ENCODE measurements around the gene TRIM44.

Gene TRIM44

DNA sequence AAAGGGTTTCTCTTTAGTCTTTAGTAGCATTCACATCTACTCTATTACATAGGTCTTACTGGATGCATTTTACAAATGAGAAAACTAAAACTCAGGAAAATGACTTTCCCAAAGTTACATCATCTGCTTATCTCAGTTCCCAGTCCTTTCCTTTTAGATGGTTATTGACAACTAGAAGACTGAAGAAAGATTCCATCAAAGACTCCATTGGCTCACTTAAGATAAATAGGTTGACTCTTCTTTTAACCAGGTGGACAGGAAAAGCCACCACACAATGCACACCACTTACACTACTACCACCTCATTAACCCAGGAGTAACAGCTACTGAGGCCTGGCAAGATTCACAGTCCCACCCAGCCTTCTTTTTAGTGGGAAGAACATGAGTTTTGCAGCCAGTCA is 123.6 kb downstream of the TRIM44 start:
- Histone ChIP-seq H3K9me2 (ENCODE audit: low read depth, low read length) (no peaks in the 10 kb centered on the region), H3K27me3 (ENCODE audit: insufficient read depth, low read length) (no peaks in the 10 kb centered on the region), H3K4me1 (ENCODE audit: insufficient read depth, low read length, severe bottlenecking) (no peaks in the 10 kb centered on the region), H3K27ac (ENCODE audit: low read depth, low read length, poor library complexity, severe bottlenecking) (no peak overlapping the region), H3F3A (ENCODE audit: insufficient read depth, low read length) (no peaks in the 10 kb centered on the region), H3K36me3 (ENCODE audit: insufficient read depth, low read length) (no peaks in the 10 kb centered on the region), H3K9me3 (ENCODE audit: low read length) (no peaks in the 10 kb centered on the region), H3K4me3 (ENCODE audit: low read depth, low read length, poor library complexity, severe bottlenecking) (no peak overlapping the region), H3K9ac (ENCODE audit: low read length) (no peak overlapping the region), H2AFZ (ENCODE audit: low read length) (no peak overlapping the region), H4K20me1 (ENCODE audit: insufficient read depth, low read length) (no peaks in the 10 kb centered on the region), H3K4me2 (ENCODE audit: low read length) (no peak overlapping the region), H3K79me2 (ENCODE audit: insufficient read depth, low read length) (no peaks in the 10 kb centered on the region)
- TF ChIP-seq, protein P1, sequence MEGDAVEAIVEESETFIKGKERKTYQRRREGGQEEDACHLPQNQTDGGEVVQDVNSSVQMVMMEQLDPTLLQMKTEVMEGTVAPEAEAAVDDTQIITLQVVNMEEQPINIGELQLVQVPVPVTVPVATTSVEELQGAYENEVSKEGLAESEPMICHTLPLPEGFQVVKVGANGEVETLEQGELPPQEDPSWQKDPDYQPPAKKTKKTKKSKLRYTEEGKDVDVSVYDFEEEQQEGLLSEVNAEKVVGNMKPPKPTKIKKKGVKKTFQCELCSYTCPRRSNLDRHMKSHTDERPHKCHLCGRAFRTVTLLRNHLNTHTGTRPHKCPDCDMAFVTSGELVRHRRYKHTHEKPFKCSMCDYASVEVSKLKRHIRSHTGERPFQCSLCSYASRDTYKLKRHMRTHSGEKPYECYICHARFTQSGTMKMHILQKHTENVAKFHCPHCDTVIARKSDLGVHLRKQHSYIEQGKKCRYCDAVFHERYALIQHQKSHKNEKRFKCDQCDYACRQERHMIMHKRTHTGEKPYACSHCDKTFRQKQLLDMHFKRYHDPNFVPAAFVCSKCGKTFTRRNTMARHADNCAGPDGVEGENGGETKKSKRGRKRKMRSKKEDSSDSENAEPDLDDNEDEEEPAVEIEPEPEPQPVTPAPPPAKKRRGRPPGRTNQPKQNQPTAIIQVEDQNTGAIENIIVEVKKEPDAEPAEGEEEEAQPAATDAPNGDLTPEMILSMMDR (IDR thresholded peaks at IDR 0.05; ENCODE audit: low read length): no peak
- TF ChIP-seq EZH2 (IDR thresholded peaks at IDR 0.05; ENCODE audit: borderline replicate concordance, low read length): no peak

DNA sequence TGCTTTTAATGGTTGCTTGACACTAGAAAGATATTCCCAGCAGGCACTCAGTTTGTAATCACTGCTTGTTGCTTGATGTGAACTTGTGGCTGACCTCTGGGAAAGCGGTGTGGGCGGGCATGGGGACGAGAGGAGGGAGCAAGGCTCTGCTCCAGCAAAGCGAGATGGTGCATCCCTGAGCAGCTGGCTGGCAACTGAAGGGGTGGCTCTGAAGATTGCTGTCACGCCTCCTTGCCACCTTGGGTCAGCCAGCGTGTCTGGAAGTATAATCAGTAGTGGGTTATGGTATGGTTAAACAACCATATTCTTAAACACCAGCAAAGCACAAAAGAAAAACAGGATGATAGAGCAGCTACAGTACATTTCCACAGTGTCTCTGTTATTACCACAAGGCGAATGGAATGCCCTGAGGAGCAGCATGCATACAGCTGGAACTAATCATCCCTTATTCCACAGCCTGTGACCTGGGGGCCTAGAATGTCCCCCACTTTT is 124.5 kb downstream of the TRIM44 start:
- no peaks in the 10 kb centered on the region for H3K4me1 ChIP-seq (ENCODE audit: insufficient read depth, low read length, severe bottlenecking)
- no peaks in the 10 kb centered on the region for H3F3A ChIP-seq (ENCODE audit: insufficient read depth, low read length)
- H3K9me2 ChIP-seq (ENCODE audit: low read depth, low read length): no peaks in the 10 kb centered on the region
- H4K20me1 ChIP-seq (ENCODE audit: insufficient read depth, low read length): no peaks in the 10 kb centered on the region
- H3K27ac ChIP-seq (ENCODE audit: low read depth, low read length, poor library complexity, severe bottlenecking): no peak overlapping the region
- no peaks in the 10 kb centered on the region for H3K9me3 ChIP-seq (ENCODE audit: low read length)
- TF ChIP-seq, protein P1 (IDR thresholded peaks at IDR 0.05; ENCODE audit: low read length): no peak
- no peak for TF ChIP-seq EZH2 (IDR thresholded peaks at IDR 0.05; ENCODE audit: borderline replicate concordance, low read length)
- H3K36me3 ChIP-seq (ENCODE audit: insufficient read depth, low read length): no peaks in the 10 kb centered on the region
- H2AFZ ChIP-seq (ENCODE audit: low read length): no peak overlapping the region
- no peak overlapping the region for H3K4me3 ChIP-seq (ENCODE audit: low read depth, low read length, poor library complexity, severe bottlenecking)
- H3K27me3 ChIP-seq (ENCODE audit: insufficient read depth, low read length): no peaks in the 10 kb centered on the region
- H3K9ac ChIP-seq (ENCODE audit: low read length): no peak overlapping the region
- no peak overlapping the region for H3K4me2 ChIP-seq (ENCODE audit: low read length)
- no peaks in the 10 kb centered on the region for H3K79me2 ChIP-seq (ENCODE audit: insufficient read depth, low read length)

DNA sequence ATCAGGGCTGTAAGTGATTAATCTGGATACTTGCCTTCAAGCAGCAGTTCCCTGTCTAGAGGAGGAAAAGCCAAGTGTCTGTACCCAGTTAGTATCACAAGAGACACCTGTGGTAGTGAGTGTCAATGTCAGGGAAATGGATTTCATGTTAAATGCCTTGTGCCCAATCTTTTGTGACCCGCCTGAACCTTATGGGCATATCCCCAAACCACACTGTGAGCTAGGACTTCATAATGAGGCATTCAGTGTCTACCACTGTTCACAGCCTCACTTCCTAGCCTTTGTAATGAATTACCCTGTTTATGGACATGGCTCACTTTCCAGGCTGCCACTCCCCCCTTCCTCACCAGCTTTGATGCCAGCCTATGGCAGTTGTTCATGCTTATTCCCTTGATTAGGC is 125.1 kb downstream of the TRIM44 start:
- Histone ChIP-seq H3K9me3 (ENCODE audit: low read length) (no peaks in the 10 kb centered on the region), H3K36me3 (ENCODE audit: insufficient read depth, low read length) (no peaks in the 10 kb centered on the region), H3K27me3 (ENCODE audit: insufficient read depth, low read length) (no peaks in the 10 kb centered on the region), H3K4me1 (ENCODE audit: insufficient read depth, low read length, severe bottlenecking) (no peaks in the 10 kb centered on the region), H3K9ac (ENCODE audit: low read length) (no peak overlapping the region), H3K9me2 (ENCODE audit: low read depth, low read length) (no peaks in the 10 kb centered on the region), H3F3A (ENCODE audit: insufficient read depth, low read length) (no peaks in the 10 kb centered on the region), H3K4me2 (ENCODE audit: low read length) (no peak overlapping the region), H3K27ac (ENCODE audit: low read depth, low read length, poor library complexity, severe bottlenecking) (no peak overlapping the region), H3K4me3 (ENCODE audit: low read depth, low read length, poor library complexity, severe bottlenecking) (no peak overlapping the region), H3K79me2 (ENCODE audit: insufficient read depth, low read length) (no peaks in the 10 kb centered on the region), H4K20me1 (ENCODE audit: insufficient read depth, low read length) (no peaks in the 10 kb centered on the region), H2AFZ (ENCODE audit: low read length) (no peak overlapping the region)
- TF ChIP-seq, protein P1 (IDR thresholded peaks at IDR 0.05; ENCODE audit: low read length): no peak
- TF ChIP-seq EZH2 (IDR thresholded peaks at IDR 0.05; ENCODE audit: borderline replicate concordance, low read length): no peak

Data from OCI-LY1 (cell line).